K562 (cell line): ENCODE results near the gene SLC22A12. TPM values are rescaled to one million over a fixed set of nuclear protein-coding genes. Genes with fewer than 3 reads are reported as not detected.
A peak's percentile ranks its signal among the peaks of the same experiment; 100 is the strongest.

Experiments used
- EP300 ChIP-seq: IDR thresholded peaks from 2 replicates; pipeline ENCODE4 v1.6.1; 2012; ENCODE audit warnings: low read length, improper control_type of control experiment
- FOS ChIP-seq: IDR thresholded peaks from 3 replicates; pipeline ENCODE4 v1.6.1; 2011; ENCODE audit not compliant: insufficient read length; ENCODE audit errors: extremely low read depth
- NCOA6 ChIP-seq: fragments of 450-650 bp; IDR thresholded peaks from 2 replicates; pipeline ENCODE4 v1.6.1; 2017; ENCODE audit warnings: mild to moderate bottlenecking
- NFATC3 ChIP-seq: fragments of 450-650 bp; IDR thresholded peaks from 2 replicates; pipeline ENCODE4 v1.6.1; 2017; ENCODE audit warnings: mild to moderate bottlenecking
- RUNX1 ChIP-seq: sonication (generic); IDR thresholded peaks from 2 replicates; pipeline ENCODE4 v1.6.1; 2016; ENCODE audit warnings: antibody characterized with exemption, low read depth
- ZNF174 ChIP-seq: fragments of 250-450 bp; sonication (Bioruptor Pico); IDR thresholded peaks from 2 replicates; pipeline ENCODE4 v1.4.0; 2020; ENCODE audit warnings: mild to moderate bottlenecking
- ZNF232 ChIP-seq: sonication (generic); formaldehyde crosslinking; IDR thresholded peaks from 2 replicates; pipeline ENCODE4 v1.8.0; 2022; ENCODE audit warnings: mild to moderate bottlenecking, missing genetic modification reagents
- ZNF253 ChIP-seq: fragments of 250-450 bp; sonication (Bioruptor Pico); conservative IDR thresholded peaks from 2 replicates; pipeline ENCODE4 v1.6.1; 2021; ENCODE audit warnings: mild to moderate bottlenecking
- polyA plus RNA-seq, 8 experiments: library from polyadenylated mRNA; depleted of rRNA in 4 of 8; stranded (reverse) in 5 of 8; unstranded in 3 of 8; fragments of >200 nt; fragmentation: Nextera tagmentation in 2 of 8; fragmentation: Illumina TruSeq in 1 of 8; extraction: Ambion mirVana in 2 of 8; extraction: Trizol in 1 of 8; gene quantifications; 2 replicates each; pipeline versions ENCODE4 v1.2.1 to v1.2.3, GENCODE V29; 2011 to 2014; ENCODE audit warnings: inconsistent platforms in 1 of 8, missing spikeins in 1 of 8
- total RNA-seq, 7 experiments: library from RNA; depleted of rRNA in 6 of 7; stranded (reverse); fragments of >200 nt in 6 of 7; fragmentation: Illumina TruSeq in 2 of 7; extraction: Trizol in 2 of 7; gene quantifications; 2 replicates each; pipeline versions ENCODE4 v1.2.1 to v1.2.3, GENCODE V29; 2011 to 2021; ENCODE audit warnings: low replicate concordance in 1 of 7
- TF ChIP-seq, protein P1 (sequence below): fragments of 450-650 bp; IDR thresholded peaks from 2 replicates; pipeline ENCODE4 v1.6.1; 2016; ENCODE audit warnings: mild to moderate bottlenecking, moderate library complexity
- TF ChIP-seq, protein P2 (sequence below): fragments of 200-800 bp; sonication (Bioruptor generic); IDR thresholded peaks from 2 replicates; pipeline ENCODE4 v1.6.1; 2016; ENCODE audit warnings: missing genetic modification characterization, missing compliant biosample characterization

SLC22A12 gene
- total and polyA plus RNA-seq, 9 of the 15 experiments (the other 6 are each of a cell fraction or from before 2014, with no cell fraction given) = not detected

DNA sequence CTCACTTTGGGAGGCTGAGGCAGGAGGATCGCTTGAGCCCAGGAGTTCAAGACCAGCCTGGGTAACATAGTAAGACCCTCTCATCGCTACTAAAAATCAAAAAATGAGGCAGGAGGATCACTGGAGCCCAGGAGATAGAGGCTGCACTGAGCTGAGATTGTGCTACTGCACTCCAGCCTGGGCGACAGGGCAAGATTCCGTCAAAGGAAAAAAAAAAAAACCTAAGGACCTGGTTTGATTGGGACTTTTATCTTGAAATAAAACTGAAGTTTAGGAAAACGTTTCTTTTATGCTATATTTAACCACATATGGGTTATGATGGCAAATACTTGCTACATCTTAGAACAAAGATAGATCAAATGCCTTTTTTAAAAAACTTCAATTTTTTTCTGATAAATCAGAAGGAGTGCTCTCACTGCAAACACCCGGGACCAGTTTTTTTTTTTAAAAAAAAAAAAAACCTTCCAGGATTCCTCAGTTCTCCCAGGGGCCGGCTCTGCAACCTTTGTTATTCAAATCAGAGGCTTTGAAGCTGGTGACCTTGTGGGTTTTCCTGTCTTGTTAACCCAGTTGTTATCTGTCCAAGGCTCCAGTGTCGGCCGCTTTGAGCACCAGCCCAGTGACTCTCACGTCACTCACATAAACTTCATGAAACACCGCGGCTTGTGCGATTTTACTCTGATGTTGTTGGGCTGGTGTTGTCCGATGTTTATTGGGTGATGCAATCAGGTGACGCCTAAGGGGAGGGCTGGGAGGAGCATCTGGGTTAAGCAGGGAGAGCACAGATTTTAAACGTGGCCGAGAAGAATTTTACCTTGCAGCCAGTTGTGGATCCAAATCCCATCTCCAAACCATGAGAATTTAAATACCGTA, 24.7 kb upstream of the SLC22A12 start (continued):
- no peak for TF ChIP-seq NFATC3
- TF ChIP-seq ZNF174 (CRISPR knock-in tag) = no peak
- TF ChIP-seq, protein P1, sequence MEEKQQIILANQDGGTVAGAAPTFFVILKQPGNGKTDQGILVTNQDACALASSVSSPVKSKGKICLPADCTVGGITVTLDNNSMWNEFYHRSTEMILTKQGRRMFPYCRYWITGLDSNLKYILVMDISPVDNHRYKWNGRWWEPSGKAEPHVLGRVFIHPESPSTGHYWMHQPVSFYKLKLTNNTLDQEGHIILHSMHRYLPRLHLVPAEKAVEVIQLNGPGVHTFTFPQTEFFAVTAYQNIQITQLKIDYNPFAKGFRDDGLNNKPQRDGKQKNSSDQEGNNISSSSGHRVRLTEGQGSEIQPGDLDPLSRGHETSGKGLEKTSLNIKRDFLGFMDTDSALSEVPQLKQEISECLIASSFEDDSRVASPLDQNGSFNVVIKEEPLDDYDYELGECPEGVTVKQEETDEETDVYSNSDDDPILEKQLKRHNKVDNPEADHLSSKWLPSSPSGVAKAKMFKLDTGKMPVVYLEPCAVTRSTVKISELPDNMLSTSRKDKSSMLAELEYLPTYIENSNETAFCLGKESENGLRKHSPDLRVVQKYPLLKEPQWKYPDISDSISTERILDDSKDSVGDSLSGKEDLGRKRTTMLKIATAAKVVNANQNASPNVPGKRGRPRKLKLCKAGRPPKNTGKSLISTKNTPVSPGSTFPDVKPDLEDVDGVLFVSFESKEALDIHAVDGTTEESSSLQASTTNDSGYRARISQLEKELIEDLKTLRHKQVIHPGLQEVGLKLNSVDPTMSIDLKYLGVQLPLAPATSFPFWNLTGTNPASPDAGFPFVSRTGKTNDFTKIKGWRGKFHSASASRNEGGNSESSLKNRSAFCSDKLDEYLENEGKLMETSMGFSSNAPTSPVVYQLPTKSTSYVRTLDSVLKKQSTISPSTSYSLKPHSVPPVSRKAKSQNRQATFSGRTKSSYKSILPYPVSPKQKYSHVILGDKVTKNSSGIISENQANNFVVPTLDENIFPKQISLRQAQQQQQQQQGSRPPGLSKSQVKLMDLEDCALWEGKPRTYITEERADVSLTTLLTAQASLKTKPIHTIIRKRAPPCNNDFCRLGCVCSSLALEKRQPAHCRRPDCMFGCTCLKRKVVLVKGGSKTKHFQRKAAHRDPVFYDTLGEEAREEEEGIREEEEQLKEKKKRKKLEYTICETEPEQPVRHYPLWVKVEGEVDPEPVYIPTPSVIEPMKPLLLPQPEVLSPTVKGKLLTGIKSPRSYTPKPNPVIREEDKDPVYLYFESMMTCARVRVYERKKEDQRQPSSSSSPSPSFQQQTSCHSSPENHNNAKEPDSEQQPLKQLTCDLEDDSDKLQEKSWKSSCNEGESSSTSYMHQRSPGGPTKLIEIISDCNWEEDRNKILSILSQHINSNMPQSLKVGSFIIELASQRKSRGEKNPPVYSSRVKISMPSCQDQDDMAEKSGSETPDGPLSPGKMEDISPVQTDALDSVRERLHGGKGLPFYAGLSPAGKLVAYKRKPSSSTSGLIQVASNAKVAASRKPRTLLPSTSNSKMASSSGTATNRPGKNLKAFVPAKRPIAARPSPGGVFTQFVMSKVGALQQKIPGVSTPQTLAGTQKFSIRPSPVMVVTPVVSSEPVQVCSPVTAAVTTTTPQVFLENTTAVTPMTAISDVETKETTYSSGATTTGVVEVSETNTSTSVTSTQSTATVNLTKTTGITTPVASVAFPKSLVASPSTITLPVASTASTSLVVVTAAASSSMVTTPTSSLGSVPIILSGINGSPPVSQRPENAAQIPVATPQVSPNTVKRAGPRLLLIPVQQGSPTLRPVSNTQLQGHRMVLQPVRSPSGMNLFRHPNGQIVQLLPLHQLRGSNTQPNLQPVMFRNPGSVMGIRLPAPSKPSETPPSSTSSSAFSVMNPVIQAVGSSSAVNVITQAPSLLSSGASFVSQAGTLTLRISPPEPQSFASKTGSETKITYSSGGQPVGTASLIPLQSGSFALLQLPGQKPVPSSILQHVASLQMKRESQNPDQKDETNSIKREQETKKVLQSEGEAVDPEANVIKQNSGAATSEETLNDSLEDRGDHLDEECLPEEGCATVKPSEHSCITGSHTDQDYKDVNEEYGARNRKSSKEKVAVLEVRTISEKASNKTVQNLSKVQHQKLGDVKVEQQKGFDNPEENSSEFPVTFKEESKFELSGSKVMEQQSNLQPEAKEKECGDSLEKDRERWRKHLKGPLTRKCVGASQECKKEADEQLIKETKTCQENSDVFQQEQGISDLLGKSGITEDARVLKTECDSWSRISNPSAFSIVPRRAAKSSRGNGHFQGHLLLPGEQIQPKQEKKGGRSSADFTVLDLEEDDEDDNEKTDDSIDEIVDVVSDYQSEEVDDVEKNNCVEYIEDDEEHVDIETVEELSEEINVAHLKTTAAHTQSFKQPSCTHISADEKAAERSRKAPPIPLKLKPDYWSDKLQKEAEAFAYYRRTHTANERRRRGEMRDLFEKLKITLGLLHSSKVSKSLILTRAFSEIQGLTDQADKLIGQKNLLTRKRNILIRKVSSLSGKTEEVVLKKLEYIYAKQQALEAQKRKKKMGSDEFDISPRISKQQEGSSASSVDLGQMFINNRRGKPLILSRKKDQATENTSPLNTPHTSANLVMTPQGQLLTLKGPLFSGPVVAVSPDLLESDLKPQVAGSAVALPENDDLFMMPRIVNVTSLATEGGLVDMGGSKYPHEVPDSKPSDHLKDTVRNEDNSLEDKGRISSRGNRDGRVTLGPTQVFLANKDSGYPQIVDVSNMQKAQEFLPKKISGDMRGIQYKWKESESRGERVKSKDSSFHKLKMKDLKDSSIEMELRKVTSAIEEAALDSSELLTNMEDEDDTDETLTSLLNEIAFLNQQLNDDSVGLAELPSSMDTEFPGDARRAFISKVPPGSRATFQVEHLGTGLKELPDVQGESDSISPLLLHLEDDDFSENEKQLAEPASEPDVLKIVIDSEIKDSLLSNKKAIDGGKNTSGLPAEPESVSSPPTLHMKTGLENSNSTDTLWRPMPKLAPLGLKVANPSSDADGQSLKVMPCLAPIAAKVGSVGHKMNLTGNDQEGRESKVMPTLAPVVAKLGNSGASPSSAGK = no peak
- TF ChIP-seq EP300 = peak; percentile 28; the same call in 1 of the 2 replicates
- no peak for TF ChIP-seq NCOA6
- TF ChIP-seq, protein P2, sequence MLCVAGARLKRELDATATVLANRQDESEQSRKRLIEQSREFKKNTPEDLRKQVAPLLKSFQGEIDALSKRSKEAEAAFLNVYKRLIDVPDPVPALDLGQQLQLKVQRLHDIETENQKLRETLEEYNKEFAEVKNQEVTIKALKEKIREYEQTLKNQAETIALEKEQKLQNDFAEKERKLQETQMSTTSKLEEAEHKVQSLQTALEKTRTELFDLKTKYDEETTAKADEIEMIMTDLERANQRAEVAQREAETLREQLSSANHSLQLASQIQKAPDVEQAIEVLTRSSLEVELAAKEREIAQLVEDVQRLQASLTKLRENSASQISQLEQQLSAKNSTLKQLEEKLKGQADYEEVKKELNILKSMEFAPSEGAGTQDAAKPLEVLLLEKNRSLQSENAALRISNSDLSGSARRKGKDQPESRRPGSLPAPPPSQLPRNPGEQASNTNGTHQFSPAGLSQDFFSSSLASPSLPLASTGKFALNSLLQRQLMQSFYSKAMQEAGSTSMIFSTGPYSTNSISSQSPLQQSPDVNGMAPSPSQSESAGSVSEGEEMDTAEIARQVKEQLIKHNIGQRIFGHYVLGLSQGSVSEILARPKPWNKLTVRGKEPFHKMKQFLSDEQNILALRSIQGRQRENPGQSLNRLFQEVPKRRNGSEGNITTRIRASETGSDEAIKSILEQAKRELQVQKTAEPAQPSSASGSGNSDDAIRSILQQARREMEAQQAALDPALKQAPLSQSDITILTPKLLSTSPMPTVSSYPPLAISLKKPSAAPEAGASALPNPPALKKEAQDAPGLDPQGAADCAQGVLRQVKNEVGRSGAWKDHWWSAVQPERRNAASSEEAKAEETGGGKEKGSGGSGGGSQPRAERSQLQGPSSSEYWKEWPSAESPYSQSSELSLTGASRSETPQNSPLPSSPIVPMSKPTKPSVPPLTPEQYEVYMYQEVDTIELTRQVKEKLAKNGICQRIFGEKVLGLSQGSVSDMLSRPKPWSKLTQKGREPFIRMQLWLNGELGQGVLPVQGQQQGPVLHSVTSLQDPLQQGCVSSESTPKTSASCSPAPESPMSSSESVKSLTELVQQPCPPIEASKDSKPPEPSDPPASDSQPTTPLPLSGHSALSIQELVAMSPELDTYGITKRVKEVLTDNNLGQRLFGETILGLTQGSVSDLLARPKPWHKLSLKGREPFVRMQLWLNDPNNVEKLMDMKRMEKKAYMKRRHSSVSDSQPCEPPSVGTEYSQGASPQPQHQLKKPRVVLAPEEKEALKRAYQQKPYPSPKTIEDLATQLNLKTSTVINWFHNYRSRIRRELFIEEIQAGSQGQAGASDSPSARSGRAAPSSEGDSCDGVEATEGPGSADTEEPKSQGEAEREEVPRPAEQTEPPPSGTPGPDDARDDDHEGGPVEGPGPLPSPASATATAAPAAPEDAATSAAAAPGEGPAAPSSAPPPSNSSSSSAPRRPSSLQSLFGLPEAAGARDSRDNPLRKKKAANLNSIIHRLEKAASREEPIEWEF = no peak
- TF ChIP-seq RUNX1 = no peak
- TF ChIP-seq FOS = no peak
- TF ChIP-seq ZNF232 (CRISPR knock-in tag) = no peak
- no peak for TF ChIP-seq ZNF253 (CRISPR knock-in tag)
